H9 (cell line): ENCODE data around the gene UBE4B. TPM values are rescaled to one million over a fixed set of nuclear protein-coding genes. Genes with fewer than 3 reads are reported as not detected.

Experiments
- DNase-seq: peaks from one replicate; pipeline ENCODE4 v3.0.0-alpha.2; 2017
- H2AFZ ChIP-seq: one replicate; pipeline ENCODE4 v1.6.1; 2013; ENCODE audit warnings: mild to moderate bottlenecking, low read length, control low read depth, moderate library complexity
- H2AK5ac ChIP-seq: 2 replicates; pipeline ENCODE4 v1.6.1; 2013; ENCODE audit warnings: low read length, control low read depth, mixed read lengths; ENCODE audit not compliant: insufficient read length
- H2BK120ac ChIP-seq: one replicate; pipeline ENCODE4 v1.6.1; 2013; ENCODE audit warnings: low read depth, mild to moderate bottlenecking, low read length, control low read depth, inconsistent platforms; ENCODE audit not compliant: poor library complexity, severe bottlenecking
- H2BK12ac ChIP-seq: 2 replicates; pipeline ENCODE4 v1.6.1; 2013; ENCODE audit warnings: low read length, control low read depth, mixed read lengths, low read depth; ENCODE audit not compliant: insufficient read length
- H2BK15ac ChIP-seq: 2 replicates; pipeline ENCODE4 v1.6.1; 2013; ENCODE audit warnings: low read depth, low read length, control low read depth
- H2BK20ac ChIP-seq: one replicate; pipeline ENCODE4 v1.6.1; 2013; ENCODE audit warnings: low read depth, mild to moderate bottlenecking, low read length, control low read depth, inconsistent platforms; ENCODE audit not compliant: poor library complexity, severe bottlenecking
- H2BK5ac ChIP-seq: 2 replicates; pipeline ENCODE4 v1.6.1; 2013; ENCODE audit warnings: low read length, control low read depth, mixed read lengths; ENCODE audit not compliant: insufficient read length
- H3K14ac ChIP-seq: 2 replicates; pipeline ENCODE4 v1.6.1; 2013; ENCODE audit warnings: low read length, control low read depth; ENCODE audit not compliant: insufficient read depth
- H3K18ac ChIP-seq: 2 replicates; pipeline ENCODE4 v1.6.1; 2013; ENCODE audit warnings: low read depth, mild to moderate bottlenecking, mixed read lengths, low read length, control low read depth; ENCODE audit not compliant: insufficient read length
- H3K23ac ChIP-seq: 2 replicates; pipeline ENCODE4 v1.6.1; 2013; ENCODE audit warnings: low read length, control low read depth, mixed read lengths, low read depth; ENCODE audit not compliant: insufficient read length
- H3K23me2 ChIP-seq: 2 replicates; pipeline ENCODE4 v1.6.1; 2013; ENCODE audit warnings: low read depth, mild to moderate bottlenecking, mixed read lengths, low read length, control low read depth; ENCODE audit not compliant: insufficient read length, poor library complexity, severe bottlenecking
- H3K27ac ChIP-seq: 2 replicates; pipeline ENCODE4 v1.5.1; 2013; ENCODE audit warnings: low read length, control low read depth, mixed read lengths, low read depth; ENCODE audit not compliant: insufficient read length
- H3K27me3 ChIP-seq: 2 replicates; pipeline ENCODE4 v1.6.1; 2013; ENCODE audit warnings: low read length, control low read depth, inconsistent platforms; ENCODE audit not compliant: insufficient read depth
- H3K4ac ChIP-seq: 2 replicates; pipeline ENCODE4 v1.6.1; 2013; ENCODE audit warnings: low read depth, mild to moderate bottlenecking, control low read depth, inconsistent platforms, low read length, moderate library complexity
- H3K4me1 ChIP-seq: 2 replicates; pipeline ENCODE4 v1.6.1; 2013; ENCODE audit warnings: low read length, control low read depth, inconsistent platforms; ENCODE audit not compliant: insufficient read depth
- H3K4me2 ChIP-seq: 2 replicates; pipeline ENCODE4 v1.6.1; 2013; ENCODE audit warnings: low read length, control low read depth, mixed read lengths; ENCODE audit not compliant: insufficient read length, insufficient read depth
- H3K56ac ChIP-seq: 2 replicates; pipeline ENCODE4 v1.6.1; 2013; ENCODE audit warnings: low read depth, mild to moderate bottlenecking, mixed read lengths, low read length, control low read depth; ENCODE audit not compliant: insufficient read length
- H3K79me1 ChIP-seq: 2 replicates; pipeline ENCODE4 v1.6.1; 2013; ENCODE audit warnings: low read depth, mild to moderate bottlenecking, moderate library complexity, low read length, control low read depth, inconsistent platforms; ENCODE audit not compliant: insufficient read depth, poor library complexity, severe bottlenecking
- H3K79me2 ChIP-seq: 2 replicates; pipeline ENCODE4 v1.6.1; 2013; ENCODE audit warnings: low read length, control low read depth, inconsistent platforms; ENCODE audit not compliant: insufficient read depth
- H3K9ac ChIP-seq: 2 replicates; pipeline ENCODE4 v1.6.1; 2013; ENCODE audit warnings: low read length, control low read depth, mixed read lengths; ENCODE audit not compliant: insufficient read length; ENCODE audit errors: extremely low read depth
- H3K9me3 ChIP-seq: one replicate; pipeline ENCODE4 v1.6.1; 2013; ENCODE audit warnings: low read depth, low read length, inconsistent platforms; ENCODE audit not compliant: control insufficient read depth
- H3T11ph ChIP-seq: one replicate; pipeline ENCODE4 v1.6.1; 2013; ENCODE audit warnings: mild to moderate bottlenecking, low read length, control low read depth, inconsistent platforms
- H4K20me1 ChIP-seq: one replicate; pipeline ENCODE4 v1.6.1; 2013; ENCODE audit not compliant: control insufficient read depth, insufficient read length, insufficient read depth
- H4K5ac ChIP-seq: 2 replicates; pipeline ENCODE4 v1.6.1; 2013; ENCODE audit warnings: low read depth, mild to moderate bottlenecking, mixed read lengths, low read length, control low read depth; ENCODE audit not compliant: insufficient read length
- H4K8ac ChIP-seq: replicated peaks from 2 replicates; pipeline ENCODE4 v1.6.1; 2013; ENCODE audit warnings: low read length, control low read depth, mixed read lengths, low read depth; ENCODE audit not compliant: insufficient read length
- H4K91ac ChIP-seq: 2 replicates; pipeline ENCODE4 v1.6.1; 2013; ENCODE audit warnings: low read depth, mild to moderate bottlenecking, moderate library complexity, mixed read lengths, low read length, control low read depth; ENCODE audit not compliant: insufficient read length
- H3K27ac Mint-ChIP-seq, 3 experiments: 2 replicates in 2 of 3; 3 replicates in 1 of 3; pipeline ENCODE4 v1.8.0; 2020 to 2021; ENCODE audit warnings: mixed read lengths in 3 of 3, mild to moderate bottlenecking in 1 of 3, moderate library complexity in 1 of 3
- H3K27me3 Mint-ChIP-seq: 2 replicates; pipeline ENCODE4 v1.8.0; 2021; ENCODE audit warnings: low read depth, mild to moderate bottlenecking, moderate library complexity, mixed read lengths
- H3K36me3 Mint-ChIP-seq, 3 experiments: 2 replicates in 2 of 3; 3 replicates in 1 of 3; pipeline ENCODE4 v1.8.0; 2020 to 2021; ENCODE audit warnings: low read depth in 3 of 3, mixed read lengths in 3 of 3; ENCODE audit not compliant: insufficient read depth in 1 of 3
- H3K4me1 Mint-ChIP-seq, 2 experiments: 2 replicates each; pipeline ENCODE4 v1.8.0; 2020; ENCODE audit warnings: mixed read lengths in 2 of 2
- H3K4me3 Mint-ChIP-seq, 2 experiments: 2 replicates in 1 of 2; 3 replicates in 1 of 2; pipeline ENCODE4 v1.8.0; 2020 to 2021; ENCODE audit warnings: mild to moderate bottlenecking in 2 of 2, mixed read lengths in 2 of 2, moderate library complexity in 1 of 2
- H3K9me3 Mint-ChIP-seq, 2 experiments: 2 replicates in 1 of 2; 3 replicates in 1 of 2; pipeline ENCODE4 v1.8.0; 2020; ENCODE audit warnings: mild to moderate bottlenecking in 2 of 2, mixed read lengths in 2 of 2, moderate library complexity in 1 of 2
- CTCF ChIP-seq: fragments of 200-600 bp; sonication (generic); conservative IDR thresholded peaks from 3 replicates; pipeline ENCODE4 v1.8.0; 2021; ENCODE audit warnings: antibody characterized with exemption, mild to moderate bottlenecking
- WGBS: extraction: QIAGEN DNeasy Blood & Tissue Kit; methylation state at CpG from one replicate; pipeline ENCODE4 v1.1.7; 2013; ENCODE audit warnings: missing lambda C conversion rate, low lambda C conversion rate, mixed read lengths; ENCODE audit not compliant: insufficient read length; ENCODE audit errors: extremely low coverage; 5-methylcytosine and 5-hydroxymethylcytosine counted together
- total RNA-seq: library from RNA; stranded (reverse); gene quantifications from 2 replicates; pipeline ENCODE4 v1.2.1, GENCODE V29; 2021

UBE4B gene
- total RNA-seq, 1 experiment from 2014 or later, result 67.6 TPM

- H3K27ac Mint-ChIP-seq, result peak within 1 kb of the TSS; percentile 90 to 96 (median 93); a peak in 6 of 7 replicates
- Histone ChIP-seq H3T11ph (no peak within 1 kb of the TSS), H3K18ac (peak within 1 kb of the TSS; percentile 53)
Measured at GRCh38 chr1:10209905-10210810, 177.4 kb downstream of the UBE4B start, which contains the start of gene KIF1B. Gene KIF1B, plus strand, starts transcription at chr1:10210570. Its CDS starts 21,759 bp downstream, at chr1:10232329.

More at GRCh38 chr1:10209905-10210810, 177.4 kb downstream of the UBE4B start, which contains the start of gene KIF1B:
- Histone ChIP-seq H4K20me1 (no peaks in the 10 kb centered on the region), H3K4me1 (no peaks in the 10 kb centered on the region; the same call in 1 of the 2 replicates), H3K27ac (no peak within 1 kb of the TSS), H3K9ac (peak within 1 kb of the TSS; percentile 87), H2AK5ac (no peak within 1 kb of the TSS), H4K8ac (no peak within 1 kb of the TSS), H3K79me1 (no peaks in the 10 kb centered on the region), H3K79me2 (peaks cover 23% of the 10 kb centered on the region), H2BK5ac (no peak within 1 kb of the TSS), H3K27me3 (no peaks in the 10 kb centered on the region), H2BK15ac (no peak within 1 kb of the TSS), H3K4ac (no peak within 1 kb of the TSS), H3K56ac (no peak within 1 kb of the TSS), H2BK12ac (no peak within 1 kb of the TSS), H3K14ac (peak within 1 kb of the TSS; percentile 80), H4K5ac (peak within 1 kb of the TSS; percentile 1), H3K4me2 (peak within 1 kb of the TSS; percentile 74), H2BK120ac (no peak within 1 kb of the TSS), H3K23me2 (peaks cover 10% of the 10 kb centered on the region), H2AFZ (no peak within 1 kb of the TSS), H3K9me3 (no peaks in the 10 kb centered on the region), H3K23ac (no peak within 1 kb of the TSS), H2BK20ac (no peak within 1 kb of the TSS), H4K91ac (no peak within 1 kb of the TSS)
- Mint-ChIP-seq H3K4me1 (peaks cover 23 to 30% of the 10 kb centered on the region in 2 experiments), H3K36me3 (no peaks in the 10 kb centered on the region; a peak in 1 of 7 replicates), H3K27me3 (no peaks in the 10 kb centered on the region), H3K9me3 (no peaks in the 10 kb centered on the region), H3K4me3 (peak within 1 kb of the TSS; percentile 94 to 98)
- peak; percentile 99 for TF ChIP-seq CTCF
- no CpG with 5 or more reads among the region's 107 CpGs for WGBS
- peak; percentile 98 for DNase-seq
